GM18951 (cell line): ENCODE results near the gene CSNK1A1L.

Experiments
- POLR2A ChIP-seq: IDR thresholded peaks from 4 replicates; pipeline ENCODE4 v1.6.1; 2011; ENCODE audit warnings: mild to moderate bottlenecking; ENCODE audit not compliant: insufficient read length, insufficient read depth; ENCODE audit errors: extremely low read depth
- in situ Hi-C: fragments of 300-500 bp; cut with MboI; formaldehyde crosslinking; loops from one replicate; pipeline ENCODE4 v1.12.0; 2022; ENCODE audit warnings: low sequenced_read_pairs, mixed read lengths, inconsistent platforms; ENCODE audit not compliant: unreplicated experiment

The CSNK1A1L gene

DNA sequence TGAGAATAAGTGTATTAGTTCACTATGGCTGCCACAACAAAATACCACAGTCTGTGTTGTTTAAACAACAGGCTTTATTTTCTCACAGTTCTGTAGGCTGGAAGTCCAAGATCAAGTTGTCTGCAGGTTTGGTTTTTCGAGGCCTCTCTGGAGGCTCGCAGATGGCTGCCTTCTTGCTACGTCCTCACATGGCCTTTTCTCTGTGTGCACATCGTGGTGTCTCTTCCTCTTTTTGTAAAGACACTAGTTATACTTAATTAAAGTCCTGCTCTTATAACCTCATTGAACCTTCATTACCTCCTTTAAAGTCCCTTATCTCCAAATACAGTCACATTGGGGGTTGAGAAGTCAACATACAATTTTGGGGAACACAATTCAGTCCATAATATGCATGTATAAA is 10.6 kb downstream of the CSNK1A1L start:
- in situ Hi-C loops = loop anchor here (25.0 kb wide), 1 partner anchor 517 kb away; no protein-coding TSS in a partner anchor
- no peak for TF ChIP-seq POLR2A

DNA sequence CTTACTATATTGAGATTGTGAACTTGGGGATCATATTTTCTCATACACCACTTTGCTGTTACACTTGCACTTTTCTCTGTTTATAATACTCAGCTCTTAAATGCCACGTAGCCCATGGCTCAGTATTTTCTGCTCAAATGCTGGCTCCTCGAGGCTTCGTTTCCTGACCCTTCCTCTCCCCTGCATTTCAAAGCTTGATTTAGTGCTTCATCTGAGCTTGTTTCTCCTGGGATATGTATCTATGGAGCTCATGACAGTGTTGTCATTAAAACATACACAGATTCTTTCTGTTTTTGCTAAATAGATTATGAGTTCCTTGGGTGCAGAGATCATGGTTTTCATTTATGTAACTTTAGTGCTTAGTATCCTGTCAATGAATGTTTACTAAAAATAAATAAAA is 11.4 kb downstream of the CSNK1A1L start:
- in situ Hi-C loops = loop anchor here (25.0 kb wide), 1 partner anchor 518 kb away; no protein-coding TSS in a partner anchor
- no peak for TF ChIP-seq POLR2A

DNA sequence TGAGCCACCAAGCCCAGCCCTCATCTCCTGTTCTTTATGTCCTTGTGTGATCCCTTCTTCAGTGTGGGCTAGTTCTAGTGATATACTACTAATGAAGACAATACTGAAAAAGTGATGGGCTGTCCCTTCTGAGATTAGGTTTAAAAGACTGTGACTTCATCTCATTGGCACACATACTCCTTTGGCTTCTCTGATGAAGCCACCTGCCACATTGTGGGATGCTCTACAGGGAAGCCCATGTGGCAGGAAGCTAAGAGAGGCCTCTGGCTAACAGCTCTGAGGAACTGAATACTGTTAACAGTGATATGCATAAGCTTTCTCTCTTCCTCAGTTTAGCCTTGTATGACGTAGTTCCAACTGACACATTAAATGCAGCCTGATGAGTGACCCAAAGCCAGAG is 13.6 kb downstream of the CSNK1A1L start:
- TF ChIP-seq POLR2A = no peak
- in situ Hi-C loops = loop anchor here (25.0 kb wide), 1 partner anchor 520 kb away; no protein-coding TSS in a partner anchor

DNA sequence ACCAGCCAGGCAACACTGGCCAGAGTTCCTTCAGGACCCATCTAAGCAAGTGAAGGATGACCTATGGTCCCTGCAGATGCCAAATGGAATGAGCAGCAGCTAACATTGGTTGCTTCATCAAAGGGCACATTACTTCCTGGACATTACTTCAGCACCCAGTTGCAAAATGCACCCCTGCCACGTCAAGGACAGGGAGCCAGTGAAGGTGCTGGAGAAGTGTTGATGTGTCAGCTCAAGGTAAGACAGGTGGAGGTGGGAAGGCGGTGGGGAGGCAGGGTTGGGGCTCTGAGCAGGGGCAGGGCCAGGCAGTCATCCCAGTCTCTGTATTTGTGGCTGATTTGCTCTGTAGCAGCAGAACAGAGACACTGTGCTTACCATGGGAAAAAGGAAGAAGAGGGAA is 14.6 kb downstream of the CSNK1A1L start:
- TF ChIP-seq POLR2A = no peak
- in situ Hi-C loops = loop anchor here (25.0 kb wide), 1 partner anchor 521 kb away; no protein-coding TSS in a partner anchor

DNA sequence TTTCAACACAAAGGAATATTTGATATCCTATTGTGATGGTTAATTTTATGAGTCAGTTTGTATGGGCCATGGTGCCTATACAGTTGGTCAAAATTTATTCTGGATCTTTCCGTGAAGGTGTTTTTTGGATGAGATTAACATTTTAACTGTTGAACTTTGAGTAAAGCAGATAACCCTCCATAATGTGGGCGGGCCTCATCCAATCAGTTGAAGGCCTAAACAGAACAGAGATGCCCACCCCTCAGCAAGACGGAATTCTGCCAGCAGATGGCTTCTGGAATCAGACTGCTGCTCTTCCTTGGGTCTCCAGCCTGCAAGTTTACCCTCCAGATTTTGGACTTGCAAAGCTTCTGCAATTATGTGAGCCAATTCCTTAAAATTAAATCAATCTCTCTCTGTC is 16.0 kb downstream of the CSNK1A1L start:
- no peak for TF ChIP-seq POLR2A
- in situ Hi-C loops = loop anchor here (25.0 kb wide), 1 partner anchor 523 kb away; no protein-coding TSS in a partner anchor

DNA sequence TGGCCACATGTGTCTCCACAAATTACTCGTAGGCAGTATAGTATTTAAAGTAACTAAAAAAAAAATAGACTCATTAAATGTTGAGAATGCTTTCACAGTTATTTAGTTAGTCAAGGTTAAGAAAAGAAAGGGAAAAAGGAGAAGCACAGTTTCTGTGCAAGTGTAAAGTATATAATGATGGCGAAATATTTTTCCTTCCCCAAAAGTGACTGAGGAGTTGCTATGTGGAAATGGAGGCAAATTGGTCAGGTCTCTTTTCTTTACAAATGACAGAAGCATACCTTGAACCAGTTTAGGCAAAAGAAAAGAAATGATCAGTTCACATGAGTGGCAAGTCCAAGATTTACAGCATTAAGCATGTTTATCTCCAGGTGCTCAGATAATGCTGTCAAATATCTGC is 18.0 kb downstream of the CSNK1A1L start:
- in situ Hi-C loops = loop anchor here (25.0 kb wide), 1 partner anchor 525 kb away; no protein-coding TSS in a partner anchor
- TF ChIP-seq POLR2A = no peak

DNA sequence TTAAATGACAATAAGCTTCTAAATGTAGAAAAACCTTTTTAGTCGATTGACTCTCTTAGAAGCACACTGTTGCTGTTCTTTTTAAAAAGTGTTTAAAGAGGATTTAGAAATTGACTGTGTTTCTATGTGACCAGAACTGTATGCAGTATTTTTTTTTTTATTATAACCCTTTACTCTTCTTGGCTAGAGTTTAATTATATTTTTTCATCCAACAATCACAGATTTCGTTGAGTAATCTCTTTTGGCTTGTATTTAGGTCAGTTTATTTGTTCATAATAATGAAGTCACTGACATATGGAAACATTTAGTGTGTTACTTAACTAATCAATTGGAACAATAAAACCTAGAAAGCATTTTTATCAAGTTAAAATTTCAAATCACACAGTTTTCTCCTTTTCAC is 19.9 kb downstream of the CSNK1A1L start:
- in situ Hi-C loops = loop anchor here (25.0 kb wide), 1 partner anchor 527 kb away; no protein-coding TSS in a partner anchor
- no peak for TF ChIP-seq POLR2A

DNA sequence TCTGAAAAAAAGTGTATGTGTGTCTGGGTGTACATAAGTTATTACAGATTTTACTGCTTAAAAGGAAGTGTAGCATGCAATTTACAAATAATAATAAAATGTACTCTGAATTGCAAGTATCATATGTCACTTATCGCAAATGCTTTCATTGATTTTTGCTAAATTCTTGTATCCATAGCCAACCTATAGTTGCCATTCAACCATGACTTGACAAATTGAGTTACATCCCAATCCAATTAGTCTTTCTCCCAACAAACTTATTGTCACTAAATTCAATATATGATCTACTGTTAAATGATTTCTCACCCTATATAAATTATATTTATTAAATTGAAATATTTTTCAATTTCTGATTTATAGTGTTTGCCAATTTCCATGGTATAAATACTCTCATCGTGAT is 28.6 kb downstream of the CSNK1A1L start:
- no peak for TF ChIP-seq POLR2A
- in situ Hi-C loops = loop anchor here (25.0 kb wide), 1 partner anchor 535 kb away; no protein-coding TSS in a partner anchor

DNA sequence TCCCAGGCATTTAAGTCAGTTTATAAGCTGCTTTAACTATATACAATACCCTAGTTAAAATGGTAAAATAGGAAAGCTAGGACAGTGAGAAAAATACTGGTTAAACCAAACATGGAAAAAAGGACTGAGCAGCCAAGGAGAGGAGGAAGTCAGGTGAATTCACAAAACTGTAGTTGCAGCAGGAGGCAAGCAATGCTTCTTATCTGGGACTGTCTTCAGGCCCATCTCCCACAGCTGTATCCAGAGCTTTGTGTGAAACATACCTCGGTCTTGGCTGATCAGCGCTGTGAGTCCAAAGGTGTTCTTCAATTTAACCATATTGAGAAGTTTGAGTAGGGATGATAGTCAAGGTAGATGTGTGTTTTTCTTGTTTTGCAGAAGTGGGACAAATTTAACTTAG is 30.3 kb downstream of the CSNK1A1L start:
- in situ Hi-C loops = loop anchor here (25.0 kb wide), 1 partner anchor 537 kb away; no protein-coding TSS in a partner anchor

DNA sequence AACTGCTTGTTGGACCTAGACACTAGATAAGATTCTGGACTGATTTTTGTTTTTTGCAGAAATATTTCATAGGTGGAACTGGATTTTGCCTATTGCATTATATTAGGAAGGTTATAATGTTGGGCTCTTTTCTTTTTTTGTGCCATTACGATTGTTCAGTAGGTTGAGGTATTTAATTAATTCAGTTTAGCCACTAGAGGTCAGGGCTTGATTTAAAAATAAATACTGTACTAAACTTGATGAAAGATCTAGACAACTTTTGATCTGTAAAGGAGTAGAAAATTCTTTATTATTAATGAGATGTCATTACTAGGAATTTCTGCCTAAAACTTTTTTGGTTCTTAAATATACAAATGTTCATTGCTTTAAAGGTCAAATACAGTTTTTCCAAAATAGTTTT is 30.8 kb downstream of the CSNK1A1L start:
- in situ Hi-C loops = loop anchor here (25.0 kb wide), 1 partner anchor 538 kb away; no protein-coding TSS in a partner anchor
- no peak for TF ChIP-seq POLR2A

More for the DNA sequence above, 30.3 kb downstream of the CSNK1A1L start:
- no peak for TF ChIP-seq POLR2A

DNA sequence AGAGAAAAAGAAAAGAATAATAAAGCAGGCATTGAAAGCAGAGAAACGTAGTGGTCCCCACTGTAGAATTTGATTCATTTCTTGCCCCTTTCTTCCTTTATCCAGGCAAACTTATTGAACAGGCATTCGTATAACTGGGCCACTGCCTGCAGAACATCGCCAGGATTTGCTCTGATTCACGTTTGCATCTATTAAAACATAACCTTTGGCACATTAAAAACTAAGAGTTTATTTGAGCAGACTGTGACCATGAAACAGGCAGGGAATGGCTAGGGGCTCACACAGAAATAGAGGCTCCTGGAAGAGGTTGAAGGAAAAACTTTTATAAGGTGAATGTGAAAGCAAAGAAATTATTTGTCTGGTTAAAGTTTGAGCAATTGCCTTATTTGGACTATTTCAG is 33.4 kb downstream of the CSNK1A1L start:
- in situ Hi-C loops = no loop called here
- no peak for TF ChIP-seq POLR2A

DNA sequence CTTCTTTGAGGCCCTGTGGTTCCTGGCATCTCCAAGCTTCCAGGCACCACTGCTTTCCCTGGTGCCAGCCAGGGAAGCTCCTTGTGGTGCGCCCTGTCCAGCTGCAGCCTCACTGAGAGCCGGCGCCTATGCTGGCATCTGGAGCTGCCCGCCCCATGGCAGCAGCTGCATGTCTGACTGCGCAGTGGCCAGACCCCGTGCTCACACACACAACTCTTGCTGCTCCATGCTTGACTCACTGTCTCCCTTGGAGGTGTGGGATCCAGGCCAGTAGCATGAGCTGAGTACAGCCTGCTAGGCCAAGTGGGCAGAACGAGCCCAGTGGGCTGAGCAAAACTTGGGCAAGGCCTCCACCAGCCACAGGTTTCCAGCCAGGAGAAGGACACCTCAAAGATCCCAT is 34.5 kb downstream of the CSNK1A1L start:
- TF ChIP-seq POLR2A = no peak
- in situ Hi-C loops = no loop called here

DNA sequence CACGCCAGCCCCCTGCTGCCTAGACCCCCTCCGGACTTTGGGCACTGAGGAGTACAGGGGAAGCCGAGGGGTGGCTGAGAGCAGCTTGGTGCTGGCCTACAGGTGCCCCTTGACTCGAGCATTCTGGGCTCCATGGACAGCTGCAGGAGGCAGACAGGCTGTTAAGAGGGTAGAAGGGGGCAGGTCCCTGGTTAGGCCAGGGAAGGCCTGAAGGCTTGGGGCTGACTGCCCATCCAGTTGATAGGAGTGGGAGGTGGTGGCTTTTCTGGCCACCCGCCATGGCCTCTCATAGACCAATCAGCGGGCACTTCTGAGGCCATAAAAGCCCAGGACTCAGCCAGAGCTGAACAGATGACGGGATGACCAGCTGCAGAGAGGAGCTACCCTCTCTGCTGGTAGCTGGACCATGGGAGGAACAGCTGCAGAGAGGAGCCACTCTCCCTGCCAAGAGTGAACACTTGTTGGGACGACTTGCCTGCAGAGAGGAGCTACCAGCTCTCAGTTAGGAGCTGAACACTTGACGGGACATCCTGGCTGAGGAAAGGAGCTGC is 35.2 kb downstream of the CSNK1A1L start:
- in situ Hi-C loops = no loop called here
- no peak for TF ChIP-seq POLR2A

DNA sequence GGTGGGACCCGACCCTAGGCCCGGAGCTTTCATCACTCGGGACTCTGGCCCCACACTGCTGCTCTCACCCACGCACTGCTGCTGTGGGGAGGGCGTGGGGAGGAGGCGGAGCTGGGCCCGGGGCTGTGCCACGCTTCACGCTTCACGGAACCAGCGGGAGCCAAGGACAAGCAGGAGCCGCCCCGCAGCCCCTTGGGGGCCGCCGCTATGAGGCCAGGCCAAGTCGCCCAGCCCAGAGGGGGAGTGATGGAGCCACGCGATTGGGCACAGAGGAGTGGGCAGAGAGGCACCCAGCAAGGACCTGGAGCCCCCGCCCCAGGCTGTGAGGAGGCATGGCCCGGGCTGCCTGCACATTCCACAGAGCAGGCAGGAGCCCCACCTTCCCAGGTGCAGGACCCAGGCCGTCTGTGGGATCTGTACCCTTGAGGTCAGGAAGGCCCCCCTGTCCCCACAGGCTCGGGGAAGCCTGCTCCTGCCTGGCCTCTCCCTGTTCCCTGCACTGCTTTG is 35.8 kb downstream of the CSNK1A1L start:
- in situ Hi-C loops = no loop called here
- TF ChIP-seq POLR2A = no peak
